OCI-LY1 (cell line): ENCODE measurements around the gene WWP2.

Experiments
- EZH2 ChIP-seq: fragments of 200-600 bp; sonication (generic), shearing (Covaris generic); IDR thresholded peaks from 2 replicates; pipeline ENCODE4 v1.8.0; 2017; ENCODE audit warnings: borderline replicate concordance, mixed run types, mild to moderate bottlenecking, antibody characterized with exemption, low read length, moderate library complexity, mixed read lengths
- TF ChIP-seq, protein P1 (sequence below): fragments of 200-600 bp; sonication (generic), shearing (Covaris generic); IDR thresholded peaks from 2 replicates; pipeline ENCODE4 v1.5.1; 2017; ENCODE audit warnings: mild to moderate bottlenecking, antibody characterized with exemption, low read length, moderate library complexity, mixed read lengths

DNA sequence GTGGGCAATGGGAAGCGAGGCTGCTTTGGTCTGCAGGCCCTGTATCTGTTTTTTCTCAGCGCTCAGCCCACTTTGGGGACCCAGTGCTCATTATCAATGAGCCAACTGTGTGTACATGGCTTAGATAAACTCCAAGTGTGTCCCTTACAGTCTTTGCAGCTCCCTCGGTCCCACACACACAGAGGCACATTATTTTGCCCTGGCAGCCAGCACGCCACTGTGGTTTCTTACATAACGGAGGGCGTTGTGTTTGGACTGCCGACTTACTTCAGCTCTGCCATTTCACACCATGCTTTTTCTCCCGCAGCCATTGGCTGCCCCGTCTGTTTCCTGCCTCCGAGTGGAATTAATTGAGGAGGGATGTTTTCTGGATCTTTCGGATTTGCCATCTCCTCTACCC is 132.5 kb downstream of the WWP2 start:
- TF ChIP-seq, protein P1, sequence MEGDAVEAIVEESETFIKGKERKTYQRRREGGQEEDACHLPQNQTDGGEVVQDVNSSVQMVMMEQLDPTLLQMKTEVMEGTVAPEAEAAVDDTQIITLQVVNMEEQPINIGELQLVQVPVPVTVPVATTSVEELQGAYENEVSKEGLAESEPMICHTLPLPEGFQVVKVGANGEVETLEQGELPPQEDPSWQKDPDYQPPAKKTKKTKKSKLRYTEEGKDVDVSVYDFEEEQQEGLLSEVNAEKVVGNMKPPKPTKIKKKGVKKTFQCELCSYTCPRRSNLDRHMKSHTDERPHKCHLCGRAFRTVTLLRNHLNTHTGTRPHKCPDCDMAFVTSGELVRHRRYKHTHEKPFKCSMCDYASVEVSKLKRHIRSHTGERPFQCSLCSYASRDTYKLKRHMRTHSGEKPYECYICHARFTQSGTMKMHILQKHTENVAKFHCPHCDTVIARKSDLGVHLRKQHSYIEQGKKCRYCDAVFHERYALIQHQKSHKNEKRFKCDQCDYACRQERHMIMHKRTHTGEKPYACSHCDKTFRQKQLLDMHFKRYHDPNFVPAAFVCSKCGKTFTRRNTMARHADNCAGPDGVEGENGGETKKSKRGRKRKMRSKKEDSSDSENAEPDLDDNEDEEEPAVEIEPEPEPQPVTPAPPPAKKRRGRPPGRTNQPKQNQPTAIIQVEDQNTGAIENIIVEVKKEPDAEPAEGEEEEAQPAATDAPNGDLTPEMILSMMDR: no peak
- TF ChIP-seq EZH2: no peak
